LNCAP (cell line): Measurements from ENCODE around the gene EVX2.

Experiments
- CTCF ChIP-seq: fragments of 450-650 bp; IDR thresholded peaks from 2 replicates; pipeline ENCODE4 v1.5.1; 2017; ENCODE audit warnings: mild to moderate bottlenecking

EVX2 gene

GRCh38 chr2:176106581-176107539, 23.1 kb upstream of the EVX2 start, which contains the start of gene HOXD11:
TSS of gene HOXD11 (plus strand) at chr2:176107280. CDS start at chr2:176107356, 76 bp downstream.
- no peak for TF ChIP-seq CTCF

- TF ChIP-seq CTCF: no peak
Observed at GRCh38 chr2:176105730-176106580, 22.2 kb upstream of the EVX2 start.

GRCh38 chr2:176105078-176105729, 21.4 kb upstream of the EVX2 start:
- no peak for TF ChIP-seq CTCF

DNA sequence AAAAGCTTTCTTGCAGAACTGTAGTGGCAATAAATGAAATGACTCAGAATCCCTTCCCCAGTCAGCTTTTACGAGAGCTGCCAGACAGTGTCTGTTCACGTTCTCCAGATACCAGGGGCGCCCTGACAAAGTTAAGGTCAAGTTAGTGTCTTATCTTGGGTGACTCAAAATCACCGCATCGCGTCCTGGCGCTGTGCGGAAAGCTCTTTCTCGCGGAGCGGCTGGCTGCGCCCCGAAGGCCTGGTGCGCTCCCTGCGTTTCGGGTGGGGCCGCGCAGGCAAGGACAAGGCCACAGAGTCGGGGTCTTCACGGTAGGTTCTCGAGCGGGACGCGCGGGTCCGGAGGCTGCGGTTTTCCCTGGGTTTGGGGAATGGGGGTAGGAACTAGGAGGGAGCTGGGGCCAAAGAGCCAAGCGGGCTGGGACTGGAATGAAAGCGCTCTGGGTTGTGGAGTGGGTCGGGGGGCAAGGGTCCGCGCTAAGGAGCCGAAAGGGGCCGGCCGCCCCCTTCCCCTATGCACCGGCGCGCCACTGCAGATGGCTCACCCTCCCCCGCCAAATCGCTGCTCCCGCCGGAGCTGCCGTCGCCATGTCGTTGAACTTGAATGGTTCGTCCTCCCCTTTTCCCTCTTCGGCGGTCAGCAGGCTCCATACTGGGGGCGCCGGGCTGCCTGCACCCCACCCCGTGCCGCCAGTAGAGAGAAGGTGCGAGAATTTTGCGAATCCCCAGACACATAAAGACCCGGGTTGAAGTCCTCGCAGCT, 20.7 kb upstream of the EVX2 start:
- TF ChIP-seq CTCF: no peak

DNA sequence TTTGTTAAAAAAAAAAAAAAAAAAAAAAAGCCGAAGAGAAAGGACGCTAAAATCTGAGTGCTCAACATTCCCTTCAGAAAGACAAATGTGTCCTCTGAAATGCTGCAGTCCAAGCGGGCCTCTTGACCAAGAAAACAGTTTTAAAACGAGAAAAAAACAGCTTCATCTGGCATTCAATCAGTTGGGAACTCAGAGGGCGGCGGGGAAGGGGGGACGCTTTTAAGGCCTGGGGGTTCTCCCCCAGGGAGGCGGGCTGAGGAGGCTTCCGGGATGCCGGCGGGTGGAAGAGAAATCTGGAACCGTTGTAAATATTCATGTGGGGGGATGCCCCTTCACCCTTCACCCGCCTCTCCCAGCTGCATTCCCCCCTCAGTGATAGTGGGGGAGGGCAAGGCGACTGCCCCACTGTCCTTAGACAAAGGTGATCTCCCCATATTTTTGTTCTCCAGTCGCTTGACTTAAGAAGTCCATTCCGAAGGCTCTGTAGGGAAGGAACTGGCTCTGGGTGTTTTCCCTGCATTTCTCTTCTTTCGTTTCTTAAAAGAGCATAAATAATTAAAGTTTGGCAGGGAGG, 20.1 kb upstream of the EVX2 start:
- TF ChIP-seq CTCF: no peak

DNA sequence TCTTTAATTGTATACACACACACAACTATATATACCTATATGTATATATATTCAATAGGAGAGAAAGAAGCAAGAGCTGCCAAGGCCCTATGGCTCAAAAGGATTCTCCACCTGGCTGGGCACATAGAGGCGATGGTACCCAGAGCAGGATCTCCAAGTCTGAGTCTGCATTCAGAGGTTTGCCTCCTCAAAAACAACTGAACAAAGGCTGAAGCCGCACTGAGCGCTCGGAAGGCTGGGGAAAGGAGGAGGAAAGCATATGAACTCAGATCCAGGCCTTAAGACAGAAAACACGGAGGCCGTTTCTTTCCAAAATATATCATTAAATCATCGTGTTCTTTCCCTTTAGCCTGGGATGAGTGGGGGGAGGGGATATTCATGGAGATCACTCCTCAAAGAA, 19.4 kb upstream of the EVX2 start:
- TF ChIP-seq CTCF: no peak
